ENCODE data around the gene TAS2R14.

TAS2R14 gene

GRCh38 chr12:10919809-10920208 lies 19.3 kb downstream of the TAS2R14 start:
- H3K4me3 ChIP-seq (ENCODE audit: low read depth, low read length): no peak overlapping the region

DNA sequence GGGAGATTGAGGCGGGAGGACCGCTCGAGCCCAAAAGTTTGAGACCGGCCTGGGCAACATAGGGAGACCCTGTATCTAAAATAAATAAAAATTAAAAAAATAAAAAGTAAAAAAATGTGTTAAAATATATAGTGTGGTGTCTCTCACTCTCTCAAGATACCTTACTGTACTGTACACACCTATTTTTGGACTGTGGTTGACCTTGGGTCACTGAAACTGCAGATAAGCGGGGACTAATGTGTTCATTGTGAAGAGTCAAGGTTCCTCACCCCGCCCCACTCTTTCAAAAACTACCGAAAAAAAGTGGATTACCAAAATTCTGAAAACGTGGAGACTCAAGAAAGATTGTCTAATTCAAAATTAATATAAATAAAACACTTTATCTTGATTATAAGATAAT lies 28.7 kb downstream of the TAS2R14 start:
- DNase-seq (ENCODE audit: low read depth): no peak
- H3K4me3 ChIP-seq (ENCODE audit: low read depth, low read length): no peak overlapping the region

More at GRCh38 chr12:10919809-10920208, 19.3 kb downstream of the TAS2R14 start:
- DNase-seq (ENCODE audit: low read depth): no peak

GRCh38 chr12:10909462-10909861 lies 29.6 kb downstream of the TAS2R14 start, which contains the start of gene TAS2R13:
Gene TAS2R13 (minus strand): TSS chr12:10909562. CDS start chr12:10909298, 264 bp downstream.
- no peak within 1 kb of the TSS for H3K4me3 ChIP-seq (ENCODE audit: low read depth, low read length)
- no peak for DNase-seq (ENCODE audit: low read depth)

- no peak overlapping the region for H3K4me3 ChIP-seq (ENCODE audit: low read depth, low read length)
- no peak for DNase-seq (ENCODE audit: low read depth)
Observed at GRCh38 chr12:10904686-10905085, 34.4 kb downstream of the TAS2R14 start.

GRCh38 chr12:10901427-10901826 lies 37.6 kb downstream of the TAS2R14 start:
- no peak overlapping the region for H3K4me3 ChIP-seq (ENCODE audit: low read depth, low read length)
- DNase-seq (ENCODE audit: low read depth): no peak

DNA sequence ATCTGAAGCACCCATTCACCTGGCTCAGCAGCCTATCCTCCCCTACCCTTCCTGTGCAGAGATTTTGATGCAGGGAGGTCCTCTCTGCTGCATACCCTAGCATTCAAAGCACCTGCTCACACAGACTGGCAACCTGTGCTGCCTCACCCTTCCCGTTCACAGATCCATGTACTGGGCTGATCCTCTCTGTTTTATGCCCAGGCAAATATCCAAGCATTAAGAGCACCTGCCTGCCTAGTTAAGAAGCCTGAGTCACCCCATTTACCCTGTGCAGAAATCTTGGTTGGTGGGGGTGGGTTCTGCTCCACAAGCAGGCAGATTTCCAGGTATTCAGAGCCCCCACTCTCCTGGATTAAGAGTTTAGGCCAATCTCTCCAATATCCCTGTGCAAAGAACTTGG lies 38.1 kb downstream of the TAS2R14 start:
- DNase-seq (ENCODE audit: low read depth): no peak

GRCh38 chr12:10900530-10900929 lies 38.5 kb downstream of the TAS2R14 start:
- H3K4me3 ChIP-seq (ENCODE audit: low read depth, low read length): no peak overlapping the region
- DNase-seq (ENCODE audit: low read depth): no peak

More for the DNA sequence above, 38.1 kb downstream of the TAS2R14 start:
- H3K4me3 ChIP-seq (ENCODE audit: low read depth, low read length): no peak overlapping the region

DNA sequence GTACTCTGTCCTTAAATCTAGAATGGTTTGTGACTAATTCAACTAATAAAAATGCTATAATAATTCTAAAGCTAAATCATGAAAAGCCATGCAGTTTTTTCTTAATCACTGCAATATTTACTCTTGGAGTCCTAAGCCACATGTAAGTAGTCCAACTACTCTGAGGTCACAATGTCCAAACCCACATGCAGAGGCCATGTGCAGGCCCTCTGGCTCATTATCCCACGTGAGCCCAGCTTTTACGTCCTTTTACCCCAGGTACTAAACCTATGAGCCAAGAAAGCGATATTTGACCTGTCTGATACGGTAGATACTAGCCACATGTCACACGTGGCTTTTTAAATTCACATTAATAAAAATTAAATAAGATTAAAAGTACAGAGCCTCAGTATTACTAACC lies 42.2 kb downstream of the TAS2R14 start:
- DNase-seq (ENCODE audit: low read depth): no peak
- H3K4me3 ChIP-seq (ENCODE audit: low read depth, low read length): no peak overlapping the region

DNA sequence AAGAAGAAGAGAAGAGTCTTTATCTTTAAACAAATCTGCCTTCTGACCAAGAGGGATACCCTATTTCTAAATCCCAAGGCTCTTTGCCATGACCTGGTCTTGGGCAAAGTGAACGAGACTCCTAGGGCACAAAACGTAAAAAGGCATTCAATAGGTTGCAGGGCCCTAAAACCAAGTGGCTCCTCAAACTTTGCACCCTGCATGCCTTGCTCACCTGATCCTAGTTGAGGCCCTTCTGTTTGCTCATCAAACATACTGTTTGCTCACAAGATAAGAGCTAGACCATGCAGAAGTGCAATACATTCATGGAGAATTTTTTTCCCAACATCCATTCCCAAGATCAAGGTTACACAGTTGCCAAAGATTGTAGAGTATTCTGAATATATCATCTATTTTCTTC lies 47.1 kb downstream of the TAS2R14 start:
- H3K4me3 ChIP-seq (ENCODE audit: low read depth, low read length): no peak overlapping the region
- DNase-seq (ENCODE audit: low read depth): no peak

DNA sequence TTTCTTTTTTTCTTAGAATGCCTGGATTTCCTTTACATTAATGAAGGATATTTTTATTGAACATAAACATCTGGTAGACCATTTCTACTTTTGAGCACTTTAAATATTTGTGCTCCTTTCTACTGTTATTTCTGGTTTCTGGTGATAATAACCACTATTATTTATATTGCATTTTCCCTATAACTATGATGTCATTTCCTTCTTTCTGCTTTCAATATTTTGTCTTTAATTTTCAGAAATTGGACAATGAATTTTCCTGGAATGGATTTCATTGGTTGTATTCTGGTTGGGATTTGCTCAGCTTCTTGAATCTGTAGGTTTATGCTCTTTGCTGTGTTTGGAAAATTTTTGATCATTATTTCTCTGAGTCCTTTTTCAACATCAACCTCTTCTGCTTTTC lies 49.8 kb downstream of the TAS2R14 start:
- DNase-seq (ENCODE audit: low read depth): no peak
- H3K4me3 ChIP-seq (ENCODE audit: low read depth, low read length): no peak overlapping the region

Measured in skeletal muscle cell (primary cell).